HL-60 (cell line): ENCODE measurements around the gene SDK1.

ENCODE experiments used
- DNase-seq, 2 experiments: peaks; one replicate each; pipeline ENCODE4 v3.0.0-alpha.2; 2010 to 2020; ENCODE audit warnings: low read depth in 1 of 2, low spot score in 1 of 2
- H3K27ac ChIP-seq: fragments of 250-450 bp; sonication (Bioruptor Pico); replicated peaks from 2 replicates; pipeline ENCODE4 v1.5.1; 2020; ENCODE audit warnings: mild to moderate bottlenecking, moderate library complexity
- H3K27me3 ChIP-seq: fragments of 250-450 bp; sonication (Bioruptor Pico); 2 replicates; pipeline ENCODE4 v1.5.1; 2021; ENCODE audit warnings: mild to moderate bottlenecking, moderate library complexity; ENCODE audit not compliant: insufficient read depth, poor library complexity, severe bottlenecking
- H3K4me3 ChIP-seq: replicated peaks from 2 replicates; pipeline ENCODE4 v1.5.1; 2011; ENCODE audit warnings: mild to moderate bottlenecking, control low read depth, low read length; ENCODE audit not compliant: insufficient read depth
- GABPA ChIP-seq: IDR thresholded peaks from 2 replicates; pipeline ENCODE4 v1.6.1; 2012; ENCODE audit warnings: low read depth
- POLR2AphosphoS5 ChIP-seq: IDR thresholded peaks from 2 replicates; pipeline ENCODE4 v1.6.1; 2012; ENCODE audit warnings: low read depth
- SPI1 ChIP-seq: IDR thresholded peaks from 2 replicates; pipeline ENCODE4 v1.6.1; 2012; ENCODE audit warnings: low read depth, mild to moderate bottlenecking, borderline replicate concordance
- TF ChIP-seq, protein P1 (sequence below): IDR thresholded peaks from 2 replicates; pipeline ENCODE4 v1.6.1; 2012; ENCODE audit warnings: low read depth; ENCODE audit not compliant: insufficient replicate concordance
- TF ChIP-seq, protein P2 (sequence below): IDR thresholded peaks from one replicate; pipeline ENCODE4 v1.5.1; 2011; ENCODE audit warnings: low read length, control low read depth, inconsistent platforms; ENCODE audit not compliant: insufficient read depth

SDK1 gene

DNA sequence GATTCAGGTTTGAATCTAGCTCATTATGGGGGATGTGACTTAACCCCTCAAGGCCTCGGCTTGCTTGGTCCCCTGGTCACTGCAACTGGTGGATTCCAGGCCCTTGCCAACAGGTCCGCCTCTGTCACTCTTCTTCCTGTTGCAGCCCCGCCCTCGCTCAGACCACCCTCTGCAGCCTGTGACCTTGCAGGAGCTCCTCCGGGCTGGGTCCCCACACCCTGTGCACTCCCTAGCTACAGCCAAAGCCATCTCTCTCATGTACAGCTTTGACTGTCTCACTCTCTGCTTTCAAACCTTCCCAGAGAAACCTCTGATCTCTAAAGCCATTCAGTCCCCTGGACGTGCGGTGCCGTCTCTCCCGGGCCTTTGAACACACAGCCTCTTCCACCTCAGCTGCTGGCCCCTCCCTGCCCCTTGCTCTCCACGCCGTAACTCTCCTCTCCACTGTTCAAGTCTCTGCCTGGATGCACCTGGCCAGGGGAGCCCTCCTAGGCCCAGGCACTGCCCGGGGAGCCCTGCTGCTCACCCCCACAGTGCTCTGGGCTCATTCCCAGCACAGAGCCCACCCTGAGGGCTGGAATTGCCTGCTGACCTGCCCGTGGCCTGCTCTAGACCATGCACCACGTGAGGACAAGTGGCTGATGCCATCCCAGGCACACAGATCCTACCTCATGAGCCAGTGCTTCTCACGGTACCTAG, 895.2 kb downstream of the SDK1 start:
- Histone ChIP-seq H3K4me3 (no peak overlapping the region), H3K27me3 (no peaks in the 10 kb centered on the region), H3K27ac (no peak overlapping the region)
- no peak for DNase-seq
- TF ChIP-seq POLR2AphosphoS5 (no peak), GABPA (no peak), SPI1 (no peak)
- TF ChIP-seq, protein P1, sequence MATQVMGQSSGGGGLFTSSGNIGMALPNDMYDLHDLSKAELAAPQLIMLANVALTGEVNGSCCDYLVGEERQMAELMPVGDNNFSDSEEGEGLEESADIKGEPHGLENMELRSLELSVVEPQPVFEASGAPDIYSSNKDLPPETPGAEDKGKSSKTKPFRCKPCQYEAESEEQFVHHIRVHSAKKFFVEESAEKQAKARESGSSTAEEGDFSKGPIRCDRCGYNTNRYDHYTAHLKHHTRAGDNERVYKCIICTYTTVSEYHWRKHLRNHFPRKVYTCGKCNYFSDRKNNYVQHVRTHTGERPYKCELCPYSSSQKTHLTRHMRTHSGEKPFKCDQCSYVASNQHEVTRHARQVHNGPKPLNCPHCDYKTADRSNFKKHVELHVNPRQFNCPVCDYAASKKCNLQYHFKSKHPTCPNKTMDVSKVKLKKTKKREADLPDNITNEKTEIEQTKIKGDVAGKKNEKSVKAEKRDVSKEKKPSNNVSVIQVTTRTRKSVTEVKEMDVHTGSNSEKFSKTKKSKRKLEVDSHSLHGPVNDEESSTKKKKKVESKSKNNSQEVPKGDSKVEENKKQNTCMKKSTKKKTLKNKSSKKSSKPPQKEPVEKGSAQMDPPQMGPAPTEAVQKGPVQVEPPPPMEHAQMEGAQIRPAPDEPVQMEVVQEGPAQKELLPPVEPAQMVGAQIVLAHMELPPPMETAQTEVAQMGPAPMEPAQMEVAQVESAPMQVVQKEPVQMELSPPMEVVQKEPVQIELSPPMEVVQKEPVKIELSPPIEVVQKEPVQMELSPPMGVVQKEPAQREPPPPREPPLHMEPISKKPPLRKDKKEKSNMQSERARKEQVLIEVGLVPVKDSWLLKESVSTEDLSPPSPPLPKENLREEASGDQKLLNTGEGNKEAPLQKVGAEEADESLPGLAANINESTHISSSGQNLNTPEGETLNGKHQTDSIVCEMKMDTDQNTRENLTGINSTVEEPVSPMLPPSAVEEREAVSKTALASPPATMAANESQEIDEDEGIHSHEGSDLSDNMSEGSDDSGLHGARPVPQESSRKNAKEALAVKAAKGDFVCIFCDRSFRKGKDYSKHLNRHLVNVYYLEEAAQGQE = no peak
- TF ChIP-seq, protein P2, sequence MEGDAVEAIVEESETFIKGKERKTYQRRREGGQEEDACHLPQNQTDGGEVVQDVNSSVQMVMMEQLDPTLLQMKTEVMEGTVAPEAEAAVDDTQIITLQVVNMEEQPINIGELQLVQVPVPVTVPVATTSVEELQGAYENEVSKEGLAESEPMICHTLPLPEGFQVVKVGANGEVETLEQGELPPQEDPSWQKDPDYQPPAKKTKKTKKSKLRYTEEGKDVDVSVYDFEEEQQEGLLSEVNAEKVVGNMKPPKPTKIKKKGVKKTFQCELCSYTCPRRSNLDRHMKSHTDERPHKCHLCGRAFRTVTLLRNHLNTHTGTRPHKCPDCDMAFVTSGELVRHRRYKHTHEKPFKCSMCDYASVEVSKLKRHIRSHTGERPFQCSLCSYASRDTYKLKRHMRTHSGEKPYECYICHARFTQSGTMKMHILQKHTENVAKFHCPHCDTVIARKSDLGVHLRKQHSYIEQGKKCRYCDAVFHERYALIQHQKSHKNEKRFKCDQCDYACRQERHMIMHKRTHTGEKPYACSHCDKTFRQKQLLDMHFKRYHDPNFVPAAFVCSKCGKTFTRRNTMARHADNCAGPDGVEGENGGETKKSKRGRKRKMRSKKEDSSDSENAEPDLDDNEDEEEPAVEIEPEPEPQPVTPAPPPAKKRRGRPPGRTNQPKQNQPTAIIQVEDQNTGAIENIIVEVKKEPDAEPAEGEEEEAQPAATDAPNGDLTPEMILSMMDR = no peak

DNA sequence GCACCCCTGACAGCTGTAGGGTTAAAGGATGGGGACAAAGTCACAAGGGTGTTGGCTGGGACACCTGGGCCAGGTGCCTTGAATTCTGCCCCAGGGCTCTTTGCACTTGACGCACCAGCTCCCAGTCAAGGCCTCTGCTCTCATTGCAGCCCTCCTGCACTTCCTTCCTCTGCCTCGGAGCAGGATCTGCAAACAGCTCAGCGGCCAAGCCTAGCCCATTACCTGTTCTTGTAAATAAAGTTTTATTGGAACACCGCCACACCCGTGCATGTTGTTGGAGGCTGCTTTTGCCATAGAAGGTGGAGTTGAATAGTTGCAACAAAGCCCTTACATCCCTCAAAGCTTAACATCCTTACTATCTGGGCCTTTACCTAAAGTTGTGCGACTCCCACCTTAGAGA, 897.2 kb downstream of the SDK1 start:
- no peak for DNase-seq
- TF ChIP-seq, protein P2 = no peak
- no peak for TF ChIP-seq POLR2AphosphoS5
- TF ChIP-seq GABPA = no peak
- TF ChIP-seq, protein P1 = no peak
- TF ChIP-seq SPI1 = no peak
- Histone ChIP-seq H3K27me3 (no peaks in the 10 kb centered on the region), H3K27ac (no peak overlapping the region), H3K4me3 (no peak overlapping the region)

DNA sequence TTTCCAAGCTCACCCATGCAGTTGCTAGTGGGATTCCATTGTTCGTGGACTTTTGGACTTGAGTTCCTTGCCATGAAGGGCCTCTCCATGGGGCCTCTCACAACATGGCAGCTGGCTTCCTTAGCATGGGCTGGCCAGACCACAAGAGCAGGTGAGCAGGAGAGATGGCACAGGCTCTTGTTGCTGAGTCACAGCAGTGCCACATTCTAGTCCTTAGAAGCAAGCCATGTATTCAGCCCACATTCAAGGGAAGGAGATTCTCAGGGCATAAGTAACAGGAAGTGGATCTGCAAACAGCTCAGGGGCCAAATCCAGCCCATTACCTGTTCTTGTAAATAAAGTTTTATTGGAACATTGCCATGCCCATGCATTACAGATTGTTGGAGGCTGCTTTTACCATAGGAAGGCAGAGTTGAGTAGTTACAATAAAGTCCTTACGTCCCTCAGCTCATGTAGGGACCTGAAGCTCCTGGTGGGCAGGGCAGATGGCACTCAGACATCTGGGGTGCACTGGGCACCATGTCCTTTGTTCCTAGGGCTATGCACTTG, 899.6 kb downstream of the SDK1 start:
- no peak for DNase-seq
- no peak overlapping the region for H3K4me3 ChIP-seq
- H3K27me3 ChIP-seq = no peaks in the 10 kb centered on the region
- TF ChIP-seq, protein P2 = no peak
- no peak for TF ChIP-seq POLR2AphosphoS5
- no peak for TF ChIP-seq SPI1
- TF ChIP-seq GABPA = no peak
- TF ChIP-seq, protein P1 = no peak
- no peak overlapping the region for H3K27ac ChIP-seq
